KMS-11 (cell line): ENCODE results near the gene C11orf58.

Experiments used
- H2AFZ ChIP-seq: fragments of 200-600 bp; sonication (generic); 2 replicates; pipeline ENCODE4 v1.6.1; 2016; ENCODE audit warnings: antibody characterized with exemption, mixed run types, low read depth
- H3K27ac ChIP-seq: fragments of 200-600 bp; sonication (generic); 2 replicates; pipeline ENCODE4 v1.6.1; 2016; ENCODE audit warnings: mild to moderate bottlenecking, mixed run types
- H3K27me3 ChIP-seq: fragments of 200-600 bp; sonication (generic); 2 replicates; pipeline ENCODE4 v1.6.1; 2017; ENCODE audit warnings: mild to moderate bottlenecking, low read depth, mixed run types, moderate library complexity; ENCODE audit not compliant: insufficient read depth
- H3K36me3 ChIP-seq: fragments of 200-600 bp; sonication (generic); 2 replicates; pipeline ENCODE4 v1.6.1; 2017; ENCODE audit warnings: mild to moderate bottlenecking, mixed run types; ENCODE audit not compliant: insufficient read depth
- H3K4me1 ChIP-seq: fragments of 200-600 bp; sonication (generic); 2 replicates; pipeline ENCODE4 v1.6.1; 2016; ENCODE audit warnings: mild to moderate bottlenecking, low read depth, mixed run types; ENCODE audit not compliant: poor library complexity, severe bottlenecking
- H3K4me2 ChIP-seq: fragments of 200-600 bp; sonication (generic); 2 replicates; pipeline ENCODE4 v1.7.0; 2016; ENCODE audit warnings: mild to moderate bottlenecking, mixed run types
- H3K4me3 ChIP-seq: fragments of 200-600 bp; sonication (generic); IDR thresholded peaks from 2 replicates; pipeline ENCODE4 v1.6.1; 2017; ENCODE audit warnings: low read depth, low read length, mixed read lengths; ENCODE audit not compliant: insufficient read depth
- H3K79me2 ChIP-seq: fragments of 200-600 bp; sonication (generic); 2 replicates; pipeline ENCODE4 v1.6.1; 2016; ENCODE audit warnings: low read depth, mixed run types; ENCODE audit not compliant: insufficient read depth
- H3K9ac ChIP-seq: fragments of 200-600 bp; sonication (generic); 2 replicates; pipeline ENCODE4 v1.6.1; 2016; ENCODE audit warnings: mild to moderate bottlenecking, mixed run types
- H4K20me1 ChIP-seq: fragments of 200-600 bp; sonication (generic); 2 replicates; pipeline ENCODE4 v1.6.1; 2016; ENCODE audit warnings: mild to moderate bottlenecking, mixed run types; ENCODE audit not compliant: insufficient read depth
- TF ChIP-seq, protein P1 (sequence below): fragments of 200-600 bp; sonication (generic); conservative IDR thresholded peaks from 2 replicates; pipeline ENCODE4 v1.6.1; 2017; ENCODE audit warnings: low read depth, mild to moderate bottlenecking, antibody characterized with exemption, low read length, moderate library complexity, mixed read lengths

C11orf58 gene

DNA sequence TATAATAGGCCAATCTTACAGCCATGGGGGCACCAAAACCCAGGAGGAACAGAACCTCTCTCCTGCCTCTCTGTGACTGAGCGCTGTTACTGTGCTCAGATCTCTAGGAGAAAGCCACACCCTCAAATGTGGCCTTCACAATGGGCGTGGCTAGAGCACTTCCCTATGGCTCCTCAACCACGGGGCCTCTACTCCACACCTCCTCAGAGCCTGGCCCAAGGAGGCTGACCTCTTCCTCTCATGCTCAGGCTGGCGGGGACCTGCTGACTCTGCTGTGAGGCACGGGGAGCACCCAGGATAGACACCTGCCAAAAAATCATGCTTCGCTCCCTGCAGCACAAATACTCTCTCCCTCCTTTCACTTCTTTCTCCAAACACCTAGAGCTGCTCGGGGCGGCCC lies 41.0 kb downstream of the C11orf58 start:
- H3K4me2 ChIP-seq: no peak overlapping the region
- H3K9ac ChIP-seq: no peak overlapping the region
- H3K4me3 ChIP-seq: no peak overlapping the region
- H3K27ac ChIP-seq: no peak overlapping the region
- TF ChIP-seq, protein P1, sequence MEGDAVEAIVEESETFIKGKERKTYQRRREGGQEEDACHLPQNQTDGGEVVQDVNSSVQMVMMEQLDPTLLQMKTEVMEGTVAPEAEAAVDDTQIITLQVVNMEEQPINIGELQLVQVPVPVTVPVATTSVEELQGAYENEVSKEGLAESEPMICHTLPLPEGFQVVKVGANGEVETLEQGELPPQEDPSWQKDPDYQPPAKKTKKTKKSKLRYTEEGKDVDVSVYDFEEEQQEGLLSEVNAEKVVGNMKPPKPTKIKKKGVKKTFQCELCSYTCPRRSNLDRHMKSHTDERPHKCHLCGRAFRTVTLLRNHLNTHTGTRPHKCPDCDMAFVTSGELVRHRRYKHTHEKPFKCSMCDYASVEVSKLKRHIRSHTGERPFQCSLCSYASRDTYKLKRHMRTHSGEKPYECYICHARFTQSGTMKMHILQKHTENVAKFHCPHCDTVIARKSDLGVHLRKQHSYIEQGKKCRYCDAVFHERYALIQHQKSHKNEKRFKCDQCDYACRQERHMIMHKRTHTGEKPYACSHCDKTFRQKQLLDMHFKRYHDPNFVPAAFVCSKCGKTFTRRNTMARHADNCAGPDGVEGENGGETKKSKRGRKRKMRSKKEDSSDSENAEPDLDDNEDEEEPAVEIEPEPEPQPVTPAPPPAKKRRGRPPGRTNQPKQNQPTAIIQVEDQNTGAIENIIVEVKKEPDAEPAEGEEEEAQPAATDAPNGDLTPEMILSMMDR: no peak
- H3K27me3 ChIP-seq: no peaks in the 10 kb centered on the region
- no peaks in the 10 kb centered on the region for H4K20me1 ChIP-seq
- no peaks in the 10 kb centered on the region for H3K36me3 ChIP-seq
- H3K4me1 ChIP-seq: no peaks in the 10 kb centered on the region
- no peaks in the 10 kb centered on the region for H3K79me2 ChIP-seq
- H2AFZ ChIP-seq: no peak overlapping the region

DNA sequence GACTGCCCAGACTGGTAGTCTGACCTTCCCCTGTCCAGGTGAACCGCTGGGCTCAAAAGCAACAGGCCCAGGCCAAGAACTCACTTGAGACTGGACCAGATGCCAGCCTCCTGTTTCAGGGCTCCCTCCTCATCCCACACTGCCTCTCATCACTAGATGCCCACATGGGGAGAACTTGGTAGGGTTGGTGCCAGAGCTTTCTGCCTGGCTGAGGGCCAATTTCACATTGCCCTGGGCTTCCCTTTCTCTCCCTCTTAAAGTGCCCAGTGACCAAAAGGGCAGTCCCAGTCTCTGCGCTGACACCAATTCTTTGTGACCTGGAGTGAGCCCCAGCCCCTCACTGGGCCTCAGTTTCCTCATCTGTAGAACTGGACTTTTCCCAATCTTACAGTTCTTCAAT lies 41.7 kb downstream of the C11orf58 start:
- Histone ChIP-seq H3K4me1 (no peaks in the 10 kb centered on the region), H3K79me2 (no peaks in the 10 kb centered on the region)

DNA sequence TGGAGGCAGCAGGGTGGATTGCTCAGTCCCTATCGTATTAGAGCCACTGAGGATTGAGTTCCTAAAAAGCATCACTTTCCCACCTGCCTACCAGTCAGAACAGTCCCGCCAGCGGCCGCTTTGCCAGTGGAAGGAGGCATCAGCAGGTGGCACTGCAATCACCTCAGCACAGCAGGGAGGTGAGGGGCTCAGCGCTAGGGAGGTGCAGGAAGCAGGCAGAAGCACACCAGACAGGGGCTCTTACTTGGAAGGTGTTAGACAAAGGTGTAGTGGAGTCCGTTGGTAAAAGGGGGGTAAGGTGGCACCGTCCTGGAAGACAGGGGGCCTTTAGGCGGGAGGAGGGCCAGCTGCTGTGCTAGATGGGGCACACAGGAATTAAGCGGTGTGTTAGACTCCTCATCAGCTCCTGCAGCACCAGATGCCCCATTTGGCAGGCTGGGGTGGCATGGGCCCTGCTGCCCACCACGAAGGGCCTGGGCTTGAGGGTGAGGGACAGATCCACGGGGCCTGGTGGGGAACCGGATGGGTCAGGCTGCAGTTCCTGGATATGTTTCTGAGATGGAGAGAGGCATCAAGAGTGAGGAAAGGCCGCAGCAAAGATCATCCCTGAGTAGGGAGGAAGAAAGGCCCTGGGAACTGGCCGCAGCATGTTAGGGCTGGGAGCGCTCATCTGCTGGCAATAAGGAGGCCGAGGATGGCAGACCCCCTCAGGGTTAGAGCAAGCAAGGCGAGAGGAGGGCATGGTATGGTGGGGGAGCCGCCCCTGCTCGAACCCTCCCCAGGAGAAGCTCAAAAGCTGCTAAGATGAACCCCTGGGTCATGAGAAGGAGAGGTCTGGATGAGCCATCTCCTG lies 42.5 kb downstream of the C11orf58 start:
- Histone ChIP-seq H3K27ac (no peak overlapping the region), H2AFZ (no peak overlapping the region), H3K27me3 (no peaks in the 10 kb centered on the region), H3K4me2 (no peak overlapping the region), H3K4me1 (no peaks in the 10 kb centered on the region), H4K20me1 (no peaks in the 10 kb centered on the region), H3K9ac (no peak overlapping the region), H3K36me3 (no peaks in the 10 kb centered on the region), H3K79me2 (no peaks in the 10 kb centered on the region), H3K4me3 (no peak overlapping the region)
- TF ChIP-seq, protein P1: no peak

More for the DNA sequence above, 41.7 kb downstream of the C11orf58 start:
- no peak overlapping the region for H3K27ac ChIP-seq
- no peaks in the 10 kb centered on the region for H4K20me1 ChIP-seq
- H2AFZ ChIP-seq: no peak overlapping the region
- no peak overlapping the region for H3K9ac ChIP-seq
- no peaks in the 10 kb centered on the region for H3K36me3 ChIP-seq
- TF ChIP-seq, protein P1: no peak
- no peaks in the 10 kb centered on the region for H3K27me3 ChIP-seq
- no peak overlapping the region for H3K4me3 ChIP-seq
- H3K4me2 ChIP-seq: no peak overlapping the region

DNA sequence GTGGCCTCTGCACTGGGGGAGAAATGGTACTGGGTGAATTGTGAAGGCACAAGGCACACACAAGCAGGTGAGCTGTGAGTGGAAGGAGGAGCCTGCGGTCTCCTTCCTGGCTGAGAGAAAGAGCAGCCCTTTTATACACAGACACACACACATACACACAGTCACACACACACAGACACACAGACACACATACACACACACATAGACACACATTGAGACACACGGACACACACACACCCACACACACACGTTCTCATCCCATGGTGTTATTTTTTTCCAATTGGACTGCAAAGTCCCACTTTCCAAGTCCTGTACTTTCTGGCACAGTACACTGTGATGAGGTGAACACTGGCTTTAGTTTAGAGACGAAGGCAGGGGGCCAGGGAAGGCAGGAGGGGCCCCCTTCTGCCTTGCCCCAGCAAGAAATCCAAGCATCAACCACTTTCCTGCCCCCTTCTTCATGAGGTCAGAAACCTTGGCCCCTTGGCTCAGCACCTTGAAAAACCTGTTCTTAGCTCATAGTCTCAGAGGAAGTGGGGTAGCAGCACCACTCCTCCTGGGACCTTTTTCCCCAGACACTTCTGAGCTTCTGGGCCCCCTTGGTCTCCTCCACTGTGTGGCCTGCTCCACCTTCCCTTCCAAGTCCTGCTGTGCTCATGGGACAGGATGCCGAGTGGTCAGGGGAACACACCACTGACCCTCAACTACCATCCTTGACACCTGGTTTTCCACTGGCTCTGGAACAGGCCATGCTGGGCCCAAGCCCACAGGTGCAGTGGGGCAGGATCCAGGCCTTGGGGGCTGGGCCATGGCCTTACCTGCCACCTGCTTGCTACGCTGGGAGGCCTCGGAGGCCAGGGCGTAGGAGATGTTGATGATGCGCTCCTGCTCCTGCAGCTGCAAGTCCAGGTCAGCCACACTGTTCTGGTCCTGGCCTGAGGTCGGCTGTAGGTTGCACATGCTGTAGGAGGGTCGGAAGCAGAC lies 43.8 kb downstream of the C11orf58 start:
- Histone ChIP-seq H2AFZ (no peak overlapping the region), H3K4me3 (no peak overlapping the region), H3K27ac (no peak overlapping the region), H3K79me2 (no peaks in the 10 kb centered on the region), H3K4me2 (no peak overlapping the region), H3K36me3 (no peaks in the 10 kb centered on the region), H4K20me1 (no peaks in the 10 kb centered on the region), H3K9ac (no peak overlapping the region), H3K27me3 (no peaks in the 10 kb centered on the region), H3K4me1 (no peaks in the 10 kb centered on the region)
- TF ChIP-seq, protein P1: no peak
